SK-N-MC (cell line): Measurements from ENCODE around the gene OPCML.

Source experiments
- FOXP2 ChIP-seq: optimal IDR thresholded peaks from 2 replicates; pipeline ENCODE3; 2011; ENCODE audit warnings: mild to moderate bottlenecking, moderate library complexity; ENCODE audit not compliant: insufficient read depth; ENCODE audit errors: extremely low read length, control extremely low read depth
- POLR2AphosphoS5 ChIP-seq: IDR thresholded peaks from 2 replicates; pipeline ENCODE4 v1.6.1; 2012; ENCODE audit warnings: mild to moderate bottlenecking, low read depth, low read length, borderline replicate concordance

- TF ChIP-seq POLR2AphosphoS5 (no peak), FOXP2 (no peak)
Measured at GRCh38 chr11:133082453-133082781, 449.9 kb downstream of the OPCML start.
